ENCODE results near the gene ADAM10. TPM values are rescaled to one million over a fixed set of nuclear protein-coding genes. Genes with fewer than 3 reads are reported as not detected.

ADAM10 gene
- total and polyA plus RNA-seq, 5 experiments from 2014 or later, result 96.4 to 150 (median 108) TPM

DNA sequence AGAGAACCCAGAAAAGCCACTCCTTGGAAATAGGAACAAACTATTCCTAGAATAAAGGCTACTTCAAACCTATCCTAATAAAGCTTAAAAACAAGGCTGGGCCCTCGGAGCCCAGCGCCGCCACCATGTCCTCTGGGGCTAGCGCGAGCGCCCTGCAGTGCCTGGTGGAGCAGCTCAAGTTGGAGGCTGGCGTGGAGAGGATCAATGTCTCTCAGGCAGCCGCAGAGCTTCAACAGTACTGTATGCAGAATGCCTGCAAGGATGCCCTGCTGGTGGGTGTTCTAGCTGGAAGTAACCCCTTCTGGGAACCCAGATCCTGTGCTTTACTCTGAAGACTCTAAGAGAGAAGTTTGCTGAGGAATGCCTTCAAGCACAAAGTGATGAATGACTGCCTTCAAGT, 63.2 kb downstream of the ADAM10 start:
- Mint-ChIP-seq H3K9me3 (no peaks in the 10 kb centered on the region), H3K27me3 (no peaks in the 10 kb centered on the region), H3K27ac (peak overlapping the region in 1 of 10 donors; percentile 44), H3K4me1 (peaks cover 33 to 66% (median 46%) of the 10 kb centered on the region in 4 donors), H3K36me3 (peaks cover 0 to 18% (median 3%) of the 10 kb centered on the region in 3 donors), H3K4me3 (no peak overlapping the region)
- POLR2A ChIA-PET, result interaction anchor here (0.6 kb wide), 1 partner anchor 229 kb away, joined by 3 read pairs; no protein-coding TSS in a partner anchor
- ATAC-seq, result no peak
- DNase-seq, result no peak

DNA sequence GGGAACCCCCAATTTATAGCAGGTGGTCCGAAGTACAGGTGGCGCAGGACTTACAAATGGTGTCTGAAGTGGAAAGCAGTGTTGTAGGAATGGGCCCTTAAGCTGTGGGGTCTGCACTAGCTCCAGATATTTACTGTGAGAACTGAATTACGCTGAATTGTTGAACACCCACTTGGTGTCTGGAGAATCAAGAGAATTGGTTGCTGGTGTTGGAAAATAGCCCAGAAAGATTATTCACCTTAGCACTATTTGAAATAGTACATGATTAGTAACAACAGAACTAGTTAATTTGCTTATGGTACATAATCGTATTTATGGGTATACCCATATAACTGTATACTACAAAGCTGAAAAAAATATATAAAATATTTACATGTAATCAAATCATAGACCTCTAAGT, 64.8 kb downstream of the ADAM10 start:
- Mint-ChIP-seq H3K27me3 (no peaks in the 10 kb centered on the region), H3K4me1 (peaks cover 24 to 52% (median 33%) of the 10 kb centered on the region in 4 donors), H3K4me3 (no peak overlapping the region), H3K9me3 (no peaks in the 10 kb centered on the region), H3K27ac (no peak overlapping the region), H3K36me3 (peaks cover 0 to 31% (median 3%) of the 10 kb centered on the region in 3 donors)
- POLR2A ChIA-PET, result no interaction called here
- DNase-seq (no peak), ATAC-seq (no peak)

DNA sequence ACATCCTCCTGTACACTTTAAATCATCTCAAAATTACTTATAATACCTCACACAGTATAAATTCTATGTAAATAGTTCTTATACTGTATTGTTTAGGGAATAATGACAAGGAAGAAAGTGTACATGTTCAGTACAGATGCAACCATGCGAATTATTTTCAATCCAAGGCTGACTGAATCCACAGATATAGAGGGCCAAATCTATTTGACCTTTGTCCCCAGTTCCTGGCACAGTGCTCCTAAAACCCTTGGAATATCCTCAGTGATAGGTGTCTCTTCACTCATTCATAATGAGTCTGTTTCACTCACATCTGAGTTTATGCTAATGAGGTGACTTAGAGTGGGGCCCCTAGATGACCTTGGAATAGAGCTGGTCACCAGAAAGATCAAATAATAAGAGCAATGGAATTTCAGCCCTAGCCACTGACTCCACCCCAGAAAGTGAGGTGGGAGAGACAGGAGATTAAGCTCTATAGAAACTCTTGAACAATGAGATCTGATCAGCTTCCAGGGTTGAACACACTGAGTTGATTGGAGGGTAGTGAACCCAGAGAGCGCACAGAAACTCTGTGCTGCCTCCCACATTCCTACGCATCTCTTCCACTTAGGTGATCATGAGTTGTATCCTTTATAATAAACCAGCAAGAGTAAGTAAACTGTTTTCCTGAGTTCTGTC, 65.3 kb downstream of the ADAM10 start:
- ATAC-seq (no peak), DNase-seq (no peak)
- POLR2A ChIA-PET, result no interaction called here
- peaks cover 24 to 48% (median 32%) of the 10 kb centered on the region in 4 donors for H3K4me1 Mint-ChIP-seq
- H3K9me3 Mint-ChIP-seq, result no peaks in the 10 kb centered on the region
- peaks cover 0 to 34% (median 3%) of the 10 kb centered on the region in 3 donors for H3K36me3 Mint-ChIP-seq
- H3K27me3 Mint-ChIP-seq, result no peaks in the 10 kb centered on the region
- H3K4me3 Mint-ChIP-seq, result no peak overlapping the region
- peak overlapping the region in 1 of 10 donors; percentile 33 for H3K27ac Mint-ChIP-seq

DNA sequence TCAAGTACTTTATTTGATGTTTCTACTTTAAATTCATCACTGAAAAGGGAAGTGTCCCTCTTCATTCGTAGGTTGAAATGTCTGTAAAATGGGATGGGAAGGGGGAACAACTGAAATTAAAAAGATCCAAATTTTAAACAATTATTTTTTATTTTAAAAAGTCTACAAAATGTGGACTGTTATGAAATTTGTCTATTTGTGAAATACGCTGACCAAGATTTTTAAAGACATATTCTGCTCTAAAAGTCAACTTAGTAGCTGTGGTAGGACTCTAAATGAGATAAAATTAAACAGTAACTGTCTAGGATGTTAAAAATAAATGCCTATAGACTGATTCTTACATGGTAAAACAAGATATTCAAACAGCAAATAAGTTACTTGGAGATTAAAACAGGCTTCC, 67.3 kb downstream of the ADAM10 start:
- H3K36me3 Mint-ChIP-seq, result peaks cover 0 to 48% (median 3%) of the 10 kb centered on the region in 3 donors
- ATAC-seq (no peak), DNase-seq (no peak)
- H3K4me1 Mint-ChIP-seq, result peaks cover 18 to 40% (median 28%) of the 10 kb centered on the region in 4 donors
- H3K27me3 Mint-ChIP-seq, result no peaks in the 10 kb centered on the region
- H3K4me3 Mint-ChIP-seq, result no peak overlapping the region
- POLR2A ChIA-PET, result no interaction called here
- H3K9me3 Mint-ChIP-seq, result no peaks in the 10 kb centered on the region
- H3K27ac Mint-ChIP-seq, result peak overlapping the region in 4 of 10 donors; percentile 11 to 43 (median 27)

DNA sequence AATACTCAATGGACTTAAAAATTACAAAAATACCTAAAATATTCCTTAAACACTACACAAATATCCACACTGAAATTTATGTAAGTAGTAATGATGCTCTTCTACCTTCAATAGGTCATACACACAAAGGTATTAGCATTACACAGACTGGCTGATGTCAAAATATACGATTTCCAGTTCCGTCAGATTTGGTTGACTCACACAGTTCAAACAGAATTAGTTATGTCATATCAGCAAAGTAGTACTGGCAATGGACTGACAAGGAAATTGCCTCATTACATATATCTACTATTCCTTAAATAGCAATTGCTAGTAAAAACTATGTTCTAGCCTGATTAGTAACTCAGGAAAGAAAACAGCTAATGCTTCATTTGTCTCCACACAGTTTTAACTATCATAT, 70.8 kb downstream of the ADAM10 start:
- no peak for DNase-seq
- Mint-ChIP-seq H3K27ac (peak overlapping the region in 2 of 10 donors; percentile 9 to 34), H3K36me3 (peaks cover 0 to 60% (median 7%) of the 10 kb centered on the region in 3 donors), H3K4me1 (peaks cover 7 to 24% (median 19%) of the 10 kb centered on the region in 4 donors), H3K27me3 (no peaks in the 10 kb centered on the region), H3K9me3 (no peaks in the 10 kb centered on the region), H3K4me3 (no peak overlapping the region)
- POLR2A ChIA-PET, result interaction anchor here (0.6 kb wide), 1 partner anchor 43 kb away, joined by 3 read pairs; no protein-coding TSS in a partner anchor
- no peak for ATAC-seq

DNA sequence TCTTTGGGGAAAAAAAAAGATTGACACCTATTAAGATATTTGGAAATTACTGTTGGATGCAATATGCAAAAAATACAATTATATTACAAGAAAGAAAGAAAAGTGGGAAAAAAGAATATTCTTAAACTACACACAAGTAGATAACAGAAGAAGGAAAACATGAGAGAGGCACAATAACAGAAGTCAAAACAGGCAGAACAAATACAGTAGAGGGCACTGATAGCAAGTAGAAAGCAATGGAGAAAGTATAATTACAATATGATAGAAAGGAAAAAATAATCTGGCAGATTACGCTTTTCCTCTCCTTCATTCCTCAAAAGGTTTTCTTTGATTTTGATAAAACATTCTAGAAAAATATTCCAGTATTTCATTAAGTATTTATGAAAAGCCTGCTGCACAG, 72.1 kb downstream of the ADAM10 start:
- POLR2A ChIA-PET, result interaction anchor here (0.6 kb wide), 1 partner anchor 298 kb away, joined by 3 read pairs; no protein-coding TSS in a partner anchor
- H3K36me3 Mint-ChIP-seq, result peaks cover 4 to 68% (median 12%) of the 10 kb centered on the region in 3 donors
- H3K4me3 Mint-ChIP-seq, result no peak overlapping the region
- peaks cover 12 to 22% (median 16%) of the 10 kb centered on the region in 4 donors for H3K4me1 Mint-ChIP-seq
- ATAC-seq (no peak), DNase-seq (no peak)
- H3K9me3 Mint-ChIP-seq, result no peaks in the 10 kb centered on the region
- H3K27ac Mint-ChIP-seq, result peak overlapping the region in 3 of 10 donors; percentile 8 to 46 (median 19)
- no peaks in the 10 kb centered on the region for H3K27me3 Mint-ChIP-seq

DNA sequence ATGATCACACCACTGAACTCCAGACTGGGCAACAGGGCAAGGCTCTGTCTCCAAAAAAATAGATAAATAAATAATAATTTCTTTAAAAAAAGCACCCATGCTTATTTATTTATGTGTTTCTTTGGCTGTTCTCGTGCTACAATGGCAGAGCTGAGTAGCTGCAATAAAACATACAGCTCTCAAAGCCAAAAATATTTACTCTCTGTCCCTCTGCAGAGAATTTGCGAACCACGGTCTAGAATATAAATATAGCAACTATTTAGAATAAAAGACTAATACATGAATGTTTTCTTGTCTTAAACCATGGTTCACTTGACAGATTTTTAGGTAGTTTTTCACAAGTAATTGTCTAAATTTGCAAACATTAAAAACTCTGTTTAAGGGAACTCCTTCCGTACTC, 72.7 kb downstream of the ADAM10 start:
- POLR2A ChIA-PET, result interaction anchor here (0.6 kb wide), 1 partner anchor 298 kb away, joined by 3 read pairs; no protein-coding TSS in a partner anchor
- no peak overlapping the region for H3K4me3 Mint-ChIP-seq
- no peak for ATAC-seq
- H3K27me3 Mint-ChIP-seq, result no peaks in the 10 kb centered on the region
- peaks cover 13 to 21% (median 15%) of the 10 kb centered on the region in 4 donors for H3K4me1 Mint-ChIP-seq
- no peak overlapping the region for H3K27ac Mint-ChIP-seq
- H3K9me3 Mint-ChIP-seq, result no peaks in the 10 kb centered on the region
- peaks cover 4 to 69% (median 16%) of the 10 kb centered on the region in 3 donors for H3K36me3 Mint-ChIP-seq
- DNase-seq, result no peak

DNA sequence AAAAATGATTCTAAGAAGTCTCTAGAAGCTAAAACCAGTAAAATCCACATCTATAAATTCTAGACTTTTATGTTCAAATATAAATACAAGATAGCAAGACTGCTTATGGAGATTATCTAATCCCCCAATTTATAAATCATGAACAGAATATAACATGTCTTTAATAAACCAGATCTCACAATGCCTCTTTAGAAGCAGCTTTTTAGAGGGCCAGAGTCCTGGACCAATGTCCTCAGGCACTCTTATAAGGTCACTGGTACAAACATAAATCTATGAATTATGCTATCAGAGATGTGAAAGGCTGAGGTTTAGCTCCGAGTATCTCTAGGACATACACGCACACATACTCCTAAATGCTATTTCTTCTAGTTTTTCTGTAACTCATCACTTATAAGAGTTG, 78.3 kb downstream of the ADAM10 start:
- Mint-ChIP-seq H3K4me1 (peaks cover 3 to 8% (median 7%) of the 10 kb centered on the region in 4 donors), H3K9me3 (no peaks in the 10 kb centered on the region), H3K27me3 (no peaks in the 10 kb centered on the region), H3K4me3 (no peak overlapping the region), H3K36me3 (peaks cover 4 to 48% (median 20%) of the 10 kb centered on the region in 3 donors), H3K27ac (peak overlapping the region in 1 of 10 donors; percentile 46)
- no peak for DNase-seq
- no peak for ATAC-seq
- POLR2A ChIA-PET, result no interaction called here

DNA sequence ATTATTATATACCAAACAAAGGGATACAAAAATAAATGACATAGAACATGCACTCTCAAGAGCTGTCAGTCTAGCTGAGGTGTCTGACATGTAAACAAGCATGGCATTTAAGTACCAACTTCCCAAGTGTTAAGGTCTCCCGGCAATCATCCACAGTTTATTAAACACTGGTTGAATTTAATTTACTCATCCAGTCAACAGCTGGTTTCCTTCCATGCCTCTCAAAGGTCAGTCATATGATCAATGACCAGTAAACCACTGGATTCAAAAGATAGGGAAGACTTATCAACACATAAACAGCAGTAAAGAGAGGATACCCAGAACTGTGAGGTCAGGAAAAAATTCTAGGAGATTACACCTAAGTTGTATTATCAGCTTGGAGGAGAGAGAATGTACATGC, 80.4 kb downstream of the ADAM10 start:
- H3K4me3 Mint-ChIP-seq, result no peak overlapping the region
- H3K4me1 Mint-ChIP-seq, result peaks cover 3 to 16% (median 10%) of the 10 kb centered on the region in 4 donors
- ATAC-seq (no peak), DNase-seq (no peak)
- no peaks in the 10 kb centered on the region for H3K27me3 Mint-ChIP-seq
- H3K36me3 Mint-ChIP-seq, result peaks cover 7 to 49% (median 26%) of the 10 kb centered on the region in 3 donors
- no peak overlapping the region for H3K27ac Mint-ChIP-seq
- POLR2A ChIA-PET, result no interaction called here
- H3K9me3 Mint-ChIP-seq, result no peaks in the 10 kb centered on the region

DNA sequence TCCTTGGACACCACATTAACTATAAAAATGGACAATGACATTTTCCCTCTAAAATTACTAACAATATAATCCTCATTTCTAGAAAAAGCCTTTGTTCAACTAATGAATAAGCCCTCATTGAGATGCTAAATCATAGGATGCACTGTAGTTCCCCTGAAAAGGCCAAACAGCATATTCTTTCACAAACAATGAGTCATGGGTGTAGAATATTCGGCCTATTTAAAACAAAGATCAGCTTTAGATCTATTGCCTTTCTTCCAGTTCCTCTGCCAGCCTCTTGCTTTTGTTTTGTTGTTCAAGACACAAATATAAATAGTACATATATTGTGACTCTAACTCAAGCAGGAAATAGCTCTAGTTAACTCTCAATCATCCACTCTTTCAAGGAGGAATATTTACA, 82.5 kb downstream of the ADAM10 start:
- Mint-ChIP-seq H3K27ac (peak overlapping the region in 1 of 10 donors; percentile 17), H3K27me3 (no peaks in the 10 kb centered on the region), H3K36me3 (peaks cover 17 to 54% (median 35%) of the 10 kb centered on the region in 3 donors), H3K4me1 (peaks cover 3 to 9% (median 5%) of the 10 kb centered on the region in 4 donors), H3K9me3 (no peaks in the 10 kb centered on the region), H3K4me3 (no peak overlapping the region)
- POLR2A ChIA-PET, result no interaction called here
- DNase-seq (no peak), ATAC-seq (no peak)

DNA sequence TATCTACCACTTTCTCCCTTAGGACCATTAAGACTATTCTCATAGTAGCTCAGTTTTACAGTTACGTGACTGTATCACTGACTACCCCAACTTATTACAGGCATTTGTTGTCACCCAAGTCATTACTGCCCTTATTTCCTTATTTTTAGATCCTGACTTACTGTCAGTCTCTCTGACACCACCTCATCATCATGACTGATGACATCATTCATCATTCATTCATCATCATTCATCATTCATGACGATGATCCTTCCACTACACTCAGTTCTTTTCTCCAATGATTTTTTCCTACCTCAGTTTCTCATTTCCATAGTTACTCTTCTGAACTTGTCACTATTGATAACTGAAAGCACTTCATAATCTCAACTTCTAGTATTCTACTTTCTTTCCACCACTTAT, 83.8 kb downstream of the ADAM10 start:
- Mint-ChIP-seq H3K27me3 (no peaks in the 10 kb centered on the region), H3K4me1 (peaks cover 3 to 9% (median 5%) of the 10 kb centered on the region in 4 donors), H3K9me3 (peaks cover 0 to 3% (median 0%) of the 10 kb centered on the region in 9 donors), H3K27ac (no peak overlapping the region), H3K36me3 (peaks cover 26 to 65% (median 45%) of the 10 kb centered on the region in 3 donors), H3K4me3 (no peak overlapping the region)
- POLR2A ChIA-PET, result no interaction called here
- no peak for ATAC-seq
- no peak for DNase-seq

DNA sequence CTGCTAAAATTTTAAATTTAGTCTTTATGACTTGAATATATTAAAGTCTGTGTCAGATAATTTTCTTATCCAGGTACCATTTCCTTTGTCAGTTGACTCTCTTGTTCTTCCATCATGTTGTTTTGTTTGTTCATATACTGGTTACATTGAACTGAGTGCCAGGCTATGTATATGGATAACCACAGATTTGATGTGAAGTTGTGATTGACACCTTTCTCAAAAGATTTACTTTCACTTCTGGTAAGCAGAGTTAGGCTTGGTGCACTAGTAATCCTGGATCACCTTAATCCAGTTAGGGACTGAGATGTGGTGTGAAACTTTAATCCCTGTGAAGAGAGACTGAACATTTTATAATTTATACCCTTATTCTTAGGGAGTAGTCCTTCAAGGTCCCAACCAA, 99.4 kb downstream of the ADAM10 start:
- Mint-ChIP-seq H3K4me3 (peak overlapping the region in 1 of 10 donors; percentile 26), H3K27ac (peak overlapping the region in 6 of 10 donors; percentile 20 to 80 (median 46)), H3K9me3 (no peaks in the 10 kb centered on the region), H3K4me1 (peaks cover 5 to 10% (median 8%) of the 10 kb centered on the region in 4 donors), H3K36me3 (peaks cover 5 to 42% (median 39%) of the 10 kb centered on the region in 3 donors), H3K27me3 (no peaks in the 10 kb centered on the region)
- ATAC-seq (no peak), DNase-seq (no peak)
- POLR2A ChIA-PET, result interaction anchor here (0.6 kb wide), 1 partner anchor 45 kb away, joined by 3 read pairs; no protein-coding TSS in a partner anchor

DNA sequence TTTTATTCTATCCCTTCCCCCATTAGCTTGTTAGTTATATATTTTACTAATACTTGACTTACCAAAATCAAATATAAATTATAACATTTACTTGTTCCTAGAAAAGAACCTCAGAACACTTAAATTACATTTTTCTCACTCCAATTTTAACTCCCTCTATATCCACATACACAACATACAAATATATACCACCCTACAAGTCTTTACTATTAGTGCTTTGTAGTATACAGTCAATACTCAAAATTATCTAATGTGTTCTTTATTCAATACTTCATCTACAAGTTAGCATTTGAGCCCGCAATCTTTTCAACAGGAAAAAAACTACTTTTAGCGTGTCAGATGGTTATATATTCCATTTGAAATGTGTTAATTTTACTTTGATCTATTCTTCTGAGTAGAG, 100.3 kb downstream of the ADAM10 start:
- no peaks in the 10 kb centered on the region for H3K27me3 Mint-ChIP-seq
- POLR2A ChIA-PET, result no interaction called here
- no peaks in the 10 kb centered on the region for H3K9me3 Mint-ChIP-seq
- no peak overlapping the region for H3K4me3 Mint-ChIP-seq
- DNase-seq (no peak), ATAC-seq (no peak)
- H3K36me3 Mint-ChIP-seq, result peaks cover 0 to 41% (median 32%) of the 10 kb centered on the region in 3 donors
- H3K4me1 Mint-ChIP-seq, result peaks cover 5 to 10% (median 8%) of the 10 kb centered on the region in 4 donors
- H3K27ac Mint-ChIP-seq, result peak overlapping the region in 1 of 10 donors; percentile 46

Measured in naive thymus-derived CD8-positive, alpha-beta T cell (primary cell).